ENCODE data around the gene PHF1.

PHF1 gene

DNA sequence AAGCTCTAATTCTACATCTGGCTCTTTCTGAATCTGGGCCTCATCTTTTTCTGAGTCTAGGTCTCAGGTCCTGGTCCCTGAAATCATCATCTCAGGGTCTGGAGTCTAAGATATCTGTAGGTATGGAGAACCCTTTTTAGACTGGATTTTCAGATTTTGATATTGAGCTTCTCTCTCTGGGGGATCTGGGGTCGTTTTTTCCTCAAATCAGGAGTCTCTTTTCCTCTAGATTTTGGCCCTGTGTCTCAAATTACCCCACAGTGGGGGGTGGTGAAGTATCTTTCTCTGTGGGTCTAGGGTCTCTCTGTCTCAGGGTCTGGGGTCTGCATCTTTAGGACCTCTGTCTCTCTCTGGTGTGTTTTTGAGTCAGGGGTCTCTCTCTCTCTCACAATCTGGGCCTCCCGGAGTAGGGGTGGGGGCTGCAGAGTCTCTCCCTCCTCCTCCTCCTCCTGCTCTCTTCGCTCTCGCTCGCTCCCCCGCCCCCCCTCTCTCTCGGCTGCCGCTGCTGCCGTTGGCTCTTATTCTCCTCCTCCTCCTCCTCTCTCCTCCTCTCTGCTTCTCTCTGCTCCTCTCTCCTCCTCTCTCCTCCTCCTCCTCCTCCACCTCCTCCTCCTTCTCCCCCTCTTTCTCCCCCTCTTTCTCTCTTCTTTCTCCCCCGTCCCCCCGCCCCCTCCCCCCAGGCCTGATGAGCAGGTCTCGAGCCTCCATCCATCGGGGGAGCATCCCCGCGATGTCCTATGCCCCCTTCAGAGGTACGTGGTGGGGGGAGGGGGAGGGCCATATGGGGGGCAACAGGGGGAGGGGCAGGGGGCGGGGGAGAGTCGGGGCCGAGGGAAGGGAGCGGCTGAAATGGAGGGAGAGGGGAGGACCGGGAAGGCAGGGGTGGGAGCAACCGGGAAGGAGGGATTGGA is 9.0 kb downstream of the PHF1 start, which contains the start of gene SYNGAP1:
TSS of gene SYNGAP1 (plus strand) at position 486 of the 911 bp plus-strand sequence. CDS start at position 686, 200 bp downstream.
- no peak for DNase-seq (ENCODE audit: low read depth, low spot score)
- Histone ChIP-seq H3K4me3 (peak within 1 kb of the TSS; percentile 62), H3K36me3 (ENCODE audit: insufficient read depth, low read length) (peaks cover 13% of the 10 kb centered on the region; the same call in 1 of the 2 replicates), H3K9ac (ENCODE audit: insufficient read length) (peak within 1 kb of the TSS; percentile 76), H3K9me3 (ENCODE audit: low read depth, low read length) (no peaks in the 10 kb centered on the region), H3K27ac (peak within 1 kb of the TSS; percentile 94)
- TF ChIP-seq EZH2 (IDR thresholded peaks at IDR 0.05) (no peak), POLR2AphosphoS5 (IDR thresholded peaks at IDR 0.05; ENCODE audit: borderline replicate concordance, low read depth, low read length) (no peak), FOXP2 (optimal IDR thresholded peaks at IDR 0.05; ENCODE audit: control extremely low read depth, extremely low read length, insufficient read depth) (no peak)

DNA sequence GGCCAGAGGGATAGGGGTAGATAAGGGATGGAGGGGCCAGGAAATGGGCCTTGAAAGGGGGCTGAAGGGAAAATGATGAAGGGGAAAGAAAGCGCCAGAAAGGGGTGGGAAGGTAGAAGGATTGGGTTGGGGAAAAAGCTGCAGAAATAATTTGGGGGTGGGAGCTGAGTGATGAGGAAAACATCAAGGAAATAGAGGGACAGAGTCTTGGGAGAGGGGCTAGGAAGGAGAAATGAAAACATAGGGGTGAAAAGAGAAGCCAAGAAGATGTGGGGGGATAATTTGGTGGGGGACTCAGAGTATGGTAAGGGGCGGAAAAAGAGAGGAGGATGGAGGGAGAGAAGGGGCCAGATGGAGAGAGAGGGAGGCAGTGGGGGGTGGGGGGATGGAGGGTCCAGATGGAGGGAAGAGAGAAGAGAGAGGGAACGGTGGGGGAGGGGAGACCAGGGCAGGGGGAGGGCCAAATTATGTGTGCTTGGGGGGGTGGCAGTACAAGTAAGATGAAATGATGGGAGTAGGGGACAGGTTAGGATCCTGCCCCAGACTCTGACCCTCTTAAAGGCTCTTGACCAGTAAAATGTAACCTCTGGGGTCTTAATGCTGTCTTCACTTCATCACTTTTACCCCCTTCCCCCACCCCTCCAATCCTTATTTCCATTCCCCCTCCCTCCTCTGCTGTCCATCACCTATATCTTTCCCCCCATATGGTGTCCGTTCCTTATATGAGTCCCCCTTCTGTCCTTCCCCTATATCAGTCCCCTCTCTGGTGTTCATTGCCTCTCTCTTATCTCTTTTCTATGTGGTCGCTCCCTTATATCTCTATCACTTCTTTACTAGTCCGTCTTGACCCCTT is 9.9 kb downstream of the PHF1 start:
- DNase-seq (ENCODE audit: low read depth, low spot score): no peak
- H3K9ac ChIP-seq (ENCODE audit: insufficient read length): no peak overlapping the region
- peaks cover 4% of the 10 kb centered on the region; the same call in 1 of the 2 replicates for H3K36me3 ChIP-seq (ENCODE audit: insufficient read depth, low read length)
- H3K27ac ChIP-seq: no peak overlapping the region
- H3K4me3 ChIP-seq: no peak overlapping the region
- TF ChIP-seq EZH2 (IDR thresholded peaks at IDR 0.05) (no peak), POLR2AphosphoS5 (IDR thresholded peaks at IDR 0.05; ENCODE audit: borderline replicate concordance, low read depth, low read length) (no peak), FOXP2 (optimal IDR thresholded peaks at IDR 0.05; ENCODE audit: control extremely low read depth, extremely low read length, insufficient read depth) (no peak)
- H3K9me3 ChIP-seq (ENCODE audit: low read depth, low read length): no peaks in the 10 kb centered on the region

- H3K9ac ChIP-seq (ENCODE audit: insufficient read length): no peak overlapping the region
- DNase-seq (ENCODE audit: low read depth, low spot score): no peak
- no peak overlapping the region for H3K4me3 ChIP-seq
Observed at GRCh38 chr6:33421344-33421643, 10.5 kb downstream of the PHF1 start.

DNA sequence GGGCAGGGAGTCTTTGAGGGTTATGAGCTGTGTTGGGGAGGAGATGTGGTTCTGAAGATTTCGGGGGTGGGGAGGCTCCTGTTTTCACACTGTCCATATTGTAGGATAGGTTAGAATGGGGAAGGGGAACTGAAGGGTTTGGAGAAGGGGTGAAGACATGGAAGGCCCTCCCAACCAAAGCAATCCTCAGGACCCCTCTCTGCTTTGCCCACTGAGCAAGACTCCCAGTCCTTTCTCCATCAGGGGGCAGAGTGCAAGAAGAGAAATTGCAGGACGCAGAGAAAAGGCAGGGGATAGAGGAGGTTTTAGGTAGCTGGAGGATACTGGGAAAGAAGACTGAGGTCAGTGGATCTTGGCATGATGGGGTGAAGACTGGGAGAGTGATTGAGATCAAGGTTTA is 13.0 kb downstream of the PHF1 start:
- no peak for DNase-seq (ENCODE audit: low read depth, low spot score)
- no peak overlapping the region for H3K4me3 ChIP-seq
- H3K9me3 ChIP-seq (ENCODE audit: low read depth, low read length): no peaks in the 10 kb centered on the region
- no peak overlapping the region for H3K9ac ChIP-seq (ENCODE audit: insufficient read length)
- no peak for TF ChIP-seq EZH2 (IDR thresholded peaks at IDR 0.05)
- TF ChIP-seq POLR2AphosphoS5 (IDR thresholded peaks at IDR 0.05; ENCODE audit: borderline replicate concordance, low read depth, low read length): no peak
- no peak for TF ChIP-seq FOXP2 (optimal IDR thresholded peaks at IDR 0.05; ENCODE audit: control extremely low read depth, extremely low read length, insufficient read depth)
- no peak overlapping the region for H3K27ac ChIP-seq
- no peaks in the 10 kb centered on the region for H3K36me3 ChIP-seq (ENCODE audit: insufficient read depth, low read length)

More at GRCh38 chr6:33421344-33421643, 10.5 kb downstream of the PHF1 start:
- H3K27ac ChIP-seq: no peak overlapping the region
- no peaks in the 10 kb centered on the region; the same call in 1 of the 2 replicates for H3K36me3 ChIP-seq (ENCODE audit: insufficient read depth, low read length)
- no peak for TF ChIP-seq POLR2AphosphoS5 (IDR thresholded peaks at IDR 0.05; ENCODE audit: borderline replicate concordance, low read depth, low read length)
- TF ChIP-seq FOXP2 (optimal IDR thresholded peaks at IDR 0.05; ENCODE audit: control extremely low read depth, extremely low read length, insufficient read depth): no peak
- no peak for TF ChIP-seq EZH2 (IDR thresholded peaks at IDR 0.05)
- H3K9me3 ChIP-seq (ENCODE audit: low read depth, low read length): no peaks in the 10 kb centered on the region

DNA sequence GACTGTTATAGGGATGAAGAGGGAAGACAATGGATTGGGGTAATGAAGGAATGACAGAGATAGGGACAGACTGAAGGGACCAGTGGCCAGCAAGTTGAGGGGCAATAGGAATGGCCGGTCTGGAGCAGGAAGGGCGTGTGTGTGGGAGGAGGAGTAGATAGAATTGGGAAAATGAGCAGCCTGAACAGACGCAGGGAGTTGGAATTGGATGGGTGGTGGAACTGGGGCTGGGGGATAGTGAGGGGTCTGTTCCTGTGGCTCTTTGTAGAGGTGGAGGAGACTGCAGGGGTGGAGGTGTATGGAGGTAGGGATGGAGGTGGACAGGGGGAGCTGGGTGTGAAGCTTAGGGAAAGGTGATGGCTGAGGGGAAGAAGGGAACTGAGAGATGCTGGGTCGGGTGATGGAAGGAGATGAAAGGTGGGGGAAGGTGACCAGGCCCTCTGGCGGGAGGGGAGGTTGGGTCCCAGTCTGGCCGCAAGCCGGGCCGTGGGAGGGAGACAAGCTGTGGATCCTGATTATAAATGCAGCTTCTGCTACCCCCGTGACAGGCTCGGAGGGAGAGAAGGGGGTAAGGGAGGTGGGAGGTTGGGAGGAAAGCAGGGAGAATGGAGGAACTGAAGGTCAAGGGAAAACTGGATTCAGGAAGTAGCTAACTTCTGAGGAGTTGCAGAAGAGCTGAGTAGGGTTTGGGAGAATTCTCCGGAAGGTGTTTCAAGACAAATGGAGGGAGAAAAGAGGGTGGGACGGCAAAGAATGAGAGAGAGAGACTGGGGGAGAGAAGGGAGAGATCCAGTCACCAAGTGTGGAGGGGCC is 14.2 kb downstream of the PHF1 start:
- H3K4me3 ChIP-seq: peak overlapping the region; percentile 78
- no peak for DNase-seq (ENCODE audit: low read depth, low spot score)
- TF ChIP-seq POLR2AphosphoS5 (IDR thresholded peaks at IDR 0.05; ENCODE audit: borderline replicate concordance, low read depth, low read length) (peak; percentile 82; the same call in 1 of the 2 replicates), FOXP2 (optimal IDR thresholded peaks at IDR 0.05; ENCODE audit: control extremely low read depth, extremely low read length, insufficient read depth) (no peak), EZH2 (IDR thresholded peaks at IDR 0.05) (no peak)
- peak overlapping the region; percentile 79 for H3K27ac ChIP-seq
- peak overlapping the region; percentile 77 for H3K9ac ChIP-seq (ENCODE audit: insufficient read length)
- no peaks in the 10 kb centered on the region for H3K9me3 ChIP-seq (ENCODE audit: low read depth, low read length)
- no peaks in the 10 kb centered on the region for H3K36me3 ChIP-seq (ENCODE audit: insufficient read depth, low read length)

DNA sequence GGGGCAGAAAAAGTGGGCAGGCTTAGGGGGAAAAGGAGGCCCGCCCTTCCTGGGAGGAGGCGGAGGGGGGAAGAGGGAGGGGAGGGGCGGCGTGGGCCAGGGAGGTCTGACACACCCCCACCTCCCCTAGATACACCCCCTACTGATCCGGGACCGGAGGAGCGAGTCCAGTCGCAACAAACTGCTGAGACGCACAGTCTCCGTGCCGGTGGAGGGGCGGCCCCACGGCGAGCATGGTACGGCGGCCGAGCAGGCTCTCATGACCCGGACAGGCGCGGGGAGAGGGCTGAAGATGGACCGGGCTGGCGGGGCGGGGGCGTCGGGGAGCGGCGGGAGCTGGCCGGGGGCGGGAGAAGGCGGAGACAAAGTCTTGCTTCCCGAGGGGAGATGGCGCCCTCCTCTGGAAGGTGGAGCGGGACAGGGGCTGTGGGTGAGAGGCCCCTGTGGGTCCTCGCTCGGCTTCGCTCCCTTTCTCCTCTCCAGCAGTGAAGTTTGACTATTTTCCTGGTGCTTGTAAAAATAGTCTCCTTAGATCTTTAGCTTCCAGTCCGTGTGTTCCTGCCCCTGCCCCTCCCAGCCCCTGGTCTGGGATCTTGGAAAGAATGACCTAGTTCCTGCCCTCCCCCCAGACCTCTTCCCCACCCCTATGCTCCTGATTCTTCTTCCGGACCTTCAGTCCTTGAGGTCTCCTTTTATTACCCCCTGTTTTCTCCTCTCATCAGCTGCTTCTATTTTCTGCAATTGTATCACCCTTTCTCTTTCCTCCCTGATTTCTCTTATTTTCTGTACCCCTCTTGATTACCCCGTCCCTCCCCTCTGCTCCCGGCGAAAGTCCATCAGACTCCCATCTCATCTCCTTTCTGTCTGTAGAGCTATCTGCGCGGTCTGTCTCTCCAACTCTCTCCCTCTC is 15.1 kb downstream of the PHF1 start:
- DNase-seq (ENCODE audit: low read depth, low spot score): no peak
- TF ChIP-seq POLR2AphosphoS5 (IDR thresholded peaks at IDR 0.05; ENCODE audit: borderline replicate concordance, low read depth, low read length) (peak; percentile 64), FOXP2 (optimal IDR thresholded peaks at IDR 0.05; ENCODE audit: control extremely low read depth, extremely low read length, insufficient read depth) (no peak), EZH2 (IDR thresholded peaks at IDR 0.05) (no peak)
- peak overlapping the region; percentile 79 for H3K27ac ChIP-seq
- no peaks in the 10 kb centered on the region for H3K9me3 ChIP-seq (ENCODE audit: low read depth, low read length)
- H3K9ac ChIP-seq (ENCODE audit: insufficient read length): peak overlapping the region; percentile 77
- H3K4me3 ChIP-seq: peak overlapping the region; percentile 78
- H3K36me3 ChIP-seq (ENCODE audit: insufficient read depth, low read length): no peaks in the 10 kb centered on the region
